ENCODE results near the gene UAP1L1.
A peak's percentile ranks its signal among the peaks of the same experiment; 100 is the strongest.

The UAP1L1 gene

GRCh38 chr9:137077758-137078693, 709 bp downstream of the UAP1L1 start:
- no peak for DNase-seq

GRCh38 chr9:137078701-137079400, 1.5 kb downstream of the UAP1L1 start:
- DNase-seq = no peak

GRCh38 chr9:137079401-137079787, 2.1 kb downstream of the UAP1L1 start:
- no peak for DNase-seq

GRCh38 chr9:137080260-137081122, 3.2 kb downstream of the UAP1L1 start:
- DNase-seq = no peak

- DNase-seq = no peak
Observed at GRCh38 chr9:137082222-137082924, 5.1 kb downstream of the UAP1L1 start.

GRCh38 chr9:137082925-137083290, 5.6 kb downstream of the UAP1L1 start:
- DNase-seq = no peak

- DNase-seq = peak; percentile 86
Observed at GRCh38 chr9:137083394-137084004, 6.2 kb downstream of the UAP1L1 start.

GRCh38 chr9:137084526-137084925, 7.2 kb downstream of the UAP1L1 start:
- DNase-seq = no peak

- DNase-seq = no peak
Observed at GRCh38 chr9:137085920-137086530, 8.7 kb downstream of the UAP1L1 start.

GRCh38 chr9:137086531-137087408, 9.5 kb downstream of the UAP1L1 start, which contains the start of gene MAN1B1:
MAN1B1 (plus strand) TSS chr9:137086985; CDS start chr9:137087000, 15 bp downstream.
- peak; percentile 94 for DNase-seq

GRCh38 chr9:137087409-137087925, 10.2 kb downstream of the UAP1L1 start:
- DNase-seq = no peak

- no peak for DNase-seq
Observed at GRCh38 chr9:137088121-137088520, 10.8 kb downstream of the UAP1L1 start.

- no peak for DNase-seq
Observed at GRCh38 chr9:137089232-137089947, 12.1 kb downstream of the UAP1L1 start.

- DNase-seq = no peak
Observed at GRCh38 chr9:137095664-137096517, 18.6 kb downstream of the UAP1L1 start.

GRCh38 chr9:137096785-137097546, 19.6 kb downstream of the UAP1L1 start:
- no peak for DNase-seq

GRCh38 chr9:137097761-137098462, 20.6 kb downstream of the UAP1L1 start:
- DNase-seq = no peak

GRCh38 chr9:137099231-137099630, 21.9 kb downstream of the UAP1L1 start:
- no peak for DNase-seq

Measured in GOT3 (cell line).